HepG2 (cell line): ENCODE data around the gene SIGLEC10. TPM values are rescaled to one million over a fixed set of nuclear protein-coding genes. Genes with fewer than 3 reads are reported as not detected.
A peak's percentile ranks its signal among the peaks of the same experiment; 100 is the strongest.

Source experiments
- ATF2 ChIP-seq: sonication (generic); formaldehyde crosslinking; IDR thresholded peaks from 2 replicates; pipeline ENCODE4 v1.4.0; 2020; ENCODE audit warnings: missing genetic modification reagents
- ATM ChIP-seq: fragments of 450-650 bp; IDR thresholded peaks from 2 replicates; pipeline ENCODE4 v1.7.1; 2017; ENCODE audit warnings: mild to moderate bottlenecking, borderline replicate concordance
- CCAR2 ChIP-seq: fragments of 200-400 bp; formaldehyde crosslinking; optimal IDR thresholded peaks from 2 replicates; pipeline ENCODE3; 2018; ENCODE audit warnings: low read depth, mild to moderate bottlenecking, low read length, moderate library complexity
- CREB3 ChIP-seq: sonication (generic); formaldehyde crosslinking; IDR thresholded peaks from 2 replicates; pipeline ENCODE4 v1.5.0; 2020; ENCODE audit warnings: missing genetic modification reagents
- FOXJ3 ChIP-seq: sonication (generic); formaldehyde crosslinking; IDR thresholded peaks from 2 replicates; pipeline ENCODE4 v1.4.0; 2020; ENCODE audit warnings: missing genetic modification reagents, mild to moderate bottlenecking, borderline replicate concordance
- IRX3 ChIP-seq: sonication (generic); formaldehyde crosslinking; IDR thresholded peaks from 2 replicates; pipeline ENCODE4 v1.8.1; 2023; ENCODE audit warnings: mild to moderate bottlenecking, low read depth, missing genetic modification reagents, borderline replicate concordance
- LBX2 ChIP-seq: sonication (generic); formaldehyde crosslinking; IDR thresholded peaks from 2 replicates; pipeline ENCODE4 v1.5.0; 2020; ENCODE audit warnings: missing genetic modification reagents, mild to moderate bottlenecking, borderline replicate concordance
- NR1H2 ChIP-seq: sonication (generic); formaldehyde crosslinking; IDR thresholded peaks from 2 replicates; pipeline ENCODE4 v1.8.1; 2022; ENCODE audit warnings: low read depth, missing genetic modification reagents, borderline replicate concordance
- SAP130 ChIP-seq: IDR thresholded peaks from 2 replicates; pipeline ENCODE4 v1.6.1; 2016; ENCODE audit warnings: low read depth
- SP140L ChIP-seq: sonication (generic); formaldehyde crosslinking; IDR thresholded peaks from 2 replicates; pipeline ENCODE4 v1.4.0; 2020; ENCODE audit warnings: missing genetic modification reagents, borderline replicate concordance
- ZFY ChIP-seq: sonication (generic); formaldehyde crosslinking; IDR thresholded peaks from 2 replicates; pipeline ENCODE4 v1.4.0; 2020; ENCODE audit warnings: missing genetic modification reagents
- ZHX2 ChIP-seq, 2 experiments: sonication (generic) in 1 of 2; formaldehyde crosslinking in 1 of 2; IDR thresholded peaks; 2 replicates each; pipeline versions ENCODE4 v1.6.1 to v1.9.0; 2014 to 2022; ENCODE audit warnings: antibody characterized with exemption in 1 of 2, borderline replicate concordance in 1 of 2, inconsistent platforms in 1 of 2, low read depth in 1 of 2, missing genetic modification reagents in 1 of 2
- ZNF207 ChIP-seq: fragments of 450-650 bp; IDR thresholded peaks from 2 replicates; pipeline ENCODE4 v1.6.1; 2016; ENCODE audit warnings: antibody characterized with exemption, borderline replicate concordance
- ZNF235 ChIP-seq: sonication (generic); formaldehyde crosslinking; IDR thresholded peaks from 2 replicates; pipeline ENCODE4 v1.8.1; 2023; ENCODE audit warnings: mild to moderate bottlenecking, missing genetic modification reagents, borderline replicate concordance
- ZNF530 ChIP-seq: sonication (generic); formaldehyde crosslinking; IDR thresholded peaks from 2 replicates; pipeline ENCODE4 v1.5.0; 2020; ENCODE audit warnings: low read depth, mild to moderate bottlenecking, missing genetic modification reagents
- ZNF549 ChIP-seq: sonication (generic); formaldehyde crosslinking; IDR thresholded peaks from 2 replicates; pipeline ENCODE4 v1.5.0; 2020; ENCODE audit warnings: missing genetic modification reagents
- ZNF598 ChIP-seq: sonication (generic); formaldehyde crosslinking; IDR thresholded peaks from 2 replicates; pipeline ENCODE4 v1.5.1; 2020; ENCODE audit warnings: mild to moderate bottlenecking, missing genetic modification reagents, borderline replicate concordance
- ZNF639 ChIP-seq: conservative IDR thresholded peaks from 2 replicates; pipeline ENCODE4 v1.6.1; 2018; ENCODE audit warnings: missing genetic modification reagents
- ZNF792 ChIP-seq: IDR thresholded peaks from 2 replicates; pipeline ENCODE4 v1.6.1; 2016
- polyA plus RNA-seq, 8 experiments: library from polyadenylated mRNA; depleted of rRNA in 3 of 8; stranded (reverse) in 7 of 8; unstranded in 1 of 8; fragments of >200 nt; fragmentation: Illumina TruSeq in 4 of 8; extraction: Trizol in 4 of 8; gene quantifications; 2 replicates each; pipeline versions ENCODE4 v1.2.1 to v1.2.3, GENCODE V29; 2011 to 2016; ENCODE audit warnings: low read depth in 4 of 8, missing spikeins in 1 of 8, mixed read lengths in 1 of 8; ENCODE audit not compliant: insufficient read depth in 1 of 8
- total RNA-seq, 5 experiments: library from RNA; depleted of rRNA; stranded (reverse); fragments of >200 nt; fragmentation: Illumina TruSeq; extraction: Trizol; gene quantifications; 2 replicates each; pipeline ENCODE4 v1.2.3, GENCODE V29; 2016; ENCODE audit warnings: low read depth in 1 of 5

The SIGLEC10 gene
- total and polyA plus RNA-seq, 2 of the 13 experiments (the other 11 are each of a cell fraction or from before 2014, with no cell fraction given) = not detected

- TF ChIP-seq ZHX2 (IDR thresholded peaks at IDR 0.05; ENCODE audit: low read depth) (no peak), ZHX2 (CRISPR knock-in tag; IDR thresholded peaks at IDR 0.05; ENCODE audit: borderline replicate concordance) (no peak), ZNF549 (CRISPR knock-in tag) (no peak), IRX3 (no peak), ZNF207 (no peak), SP140L (no peak), ZNF792 (CRISPR knock-in tag) (no peak), ZFY (CRISPR knock-in tag) (peak; percentile 33; the same call in 1 of the 2 replicates), NR1H2 (CRISPR knock-in tag) (no peak), FOXJ3 (CRISPR knock-in tag) (no peak), ZNF530 (CRISPR knock-in tag) (no peak), ZNF598 (no peak), SAP130 (CRISPR knock-in tag) (peak; percentile 83), CCAR2 (no peak), LBX2 (CRISPR knock-in tag) (no peak), ZNF235 (CRISPR knock-in tag) (no peak), ZNF639 (CRISPR knock-in tag) (peak; percentile 54; the same call in 1 of the 2 replicates), ATM (no peak), ATF2 (CRISPR knock-in tag) (no peak), CREB3 (CRISPR knock-in tag) (no peak)
Observed at GRCh38 chr19:51364200-51365106, 53.0 kb downstream of the SIGLEC10 start (continued).
